Ishikawa (cell line): ENCODE results near the gene SPDYC.
A peak's percentile ranks its signal among the peaks of the same experiment; 100 is the strongest.

Source experiments
- CEBPB ChIP-seq: IDR thresholded peaks from 2 replicates; pipeline ENCODE4 v1.6.1; 2012
- CREB1 ChIP-seq: IDR thresholded peaks from 2 replicates; pipeline ENCODE4 v1.6.1; 2012; ENCODE audit warnings: low read depth
- EGR1 ChIP-seq: IDR thresholded peaks from 2 replicates; pipeline ENCODE4 v1.6.1; 2012
- EP300 ChIP-seq: IDR thresholded peaks from 2 replicates; pipeline ENCODE4 v1.6.1; 2012; ENCODE audit warnings: borderline replicate concordance
- FOXM1 ChIP-seq: IDR thresholded peaks from 2 replicates; pipeline ENCODE4 v1.6.1; 2012; ENCODE audit warnings: low read depth, borderline replicate concordance
- NFIC ChIP-seq: IDR thresholded peaks from 2 replicates; pipeline ENCODE4 v1.6.1; 2012
- RAD21 ChIP-seq: IDR thresholded peaks from 2 replicates; pipeline ENCODE4 v1.6.1; 2012; ENCODE audit warnings: low read depth
- TAF1 ChIP-seq: IDR thresholded peaks from 2 replicates; pipeline ENCODE4 v1.6.1; 2012; ENCODE audit warnings: low read depth, mild to moderate bottlenecking
- TCF12 ChIP-seq: IDR thresholded peaks from 2 replicates; pipeline ENCODE4 v1.6.1; 2012; ENCODE audit warnings: low read depth
- TEAD4 ChIP-seq: IDR thresholded peaks from 2 replicates; pipeline ENCODE4 v1.6.1; 2012
- USF1 ChIP-seq: IDR thresholded peaks from 2 replicates; pipeline ENCODE4 v1.6.1; 2012
- YY1 ChIP-seq: IDR thresholded peaks from 2 replicates; pipeline ENCODE4 v1.6.1; 2012; ENCODE audit warnings: low read depth
- ZBTB7A ChIP-seq: IDR thresholded peaks from 2 replicates; pipeline ENCODE4 v1.6.1; 2012; ENCODE audit warnings: low read depth
- TF ChIP-seq, protein P1 (sequence below): IDR thresholded peaks from 2 replicates; pipeline ENCODE4 v1.6.1; 2012
- TF ChIP-seq, protein P2 (sequence below): IDR thresholded peaks from 2 replicates; pipeline ENCODE4 v1.6.1; 2012; ENCODE audit warnings: low read depth, mild to moderate bottlenecking

Gene SPDYC

GRCh38 chr11:65136515-65137096, 33.4 kb upstream of the SPDYC start:
- TF ChIP-seq FOXM1 (no peak), ZBTB7A (no peak), NFIC (no peak), RAD21 (no peak), CEBPB (no peak), TCF12 (no peak), TEAD4 (no peak), EP300 (no peak), YY1 (no peak), TAF1 (no peak), USF1 (no peak)
- TF ChIP-seq, protein P1, sequence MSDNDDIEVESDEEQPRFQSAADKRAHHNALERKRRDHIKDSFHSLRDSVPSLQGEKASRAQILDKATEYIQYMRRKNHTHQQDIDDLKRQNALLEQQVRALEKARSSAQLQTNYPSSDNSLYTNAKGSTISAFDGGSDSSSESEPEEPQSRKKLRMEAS = no peak

DNA sequence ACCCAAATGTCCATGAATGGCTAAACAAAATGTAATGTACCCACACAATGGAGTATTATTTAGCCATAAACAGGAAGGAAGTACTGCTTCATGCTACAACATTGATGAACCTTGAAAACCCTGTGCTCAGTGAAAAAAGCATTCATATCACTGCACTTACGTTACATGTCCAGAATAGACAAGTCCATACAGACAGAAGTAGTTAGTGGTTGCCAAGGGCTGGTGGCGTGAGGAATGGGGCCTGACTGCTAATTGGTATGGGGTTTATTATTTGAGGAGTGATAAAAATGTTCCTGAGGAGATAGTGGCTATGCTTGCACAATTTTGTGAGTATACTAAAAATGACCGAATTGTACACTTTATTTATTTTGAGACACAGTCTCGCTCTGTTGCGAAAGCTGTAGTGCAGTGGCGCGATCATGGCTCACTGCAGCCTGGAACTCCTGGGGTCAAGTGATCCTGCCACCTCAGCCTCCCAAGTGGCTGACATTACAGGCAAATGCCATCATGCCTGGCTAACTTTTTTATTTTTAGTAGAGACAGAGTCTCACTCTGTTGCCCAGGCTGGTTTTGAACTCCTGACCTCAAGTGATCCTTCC, 28.0 kb upstream of the SPDYC start:
- TF ChIP-seq EP300 (no peak), TAF1 (no peak), FOXM1 (no peak), TEAD4 (no peak), CEBPB (no peak)
- TF ChIP-seq, protein P1 = no peak

DNA sequence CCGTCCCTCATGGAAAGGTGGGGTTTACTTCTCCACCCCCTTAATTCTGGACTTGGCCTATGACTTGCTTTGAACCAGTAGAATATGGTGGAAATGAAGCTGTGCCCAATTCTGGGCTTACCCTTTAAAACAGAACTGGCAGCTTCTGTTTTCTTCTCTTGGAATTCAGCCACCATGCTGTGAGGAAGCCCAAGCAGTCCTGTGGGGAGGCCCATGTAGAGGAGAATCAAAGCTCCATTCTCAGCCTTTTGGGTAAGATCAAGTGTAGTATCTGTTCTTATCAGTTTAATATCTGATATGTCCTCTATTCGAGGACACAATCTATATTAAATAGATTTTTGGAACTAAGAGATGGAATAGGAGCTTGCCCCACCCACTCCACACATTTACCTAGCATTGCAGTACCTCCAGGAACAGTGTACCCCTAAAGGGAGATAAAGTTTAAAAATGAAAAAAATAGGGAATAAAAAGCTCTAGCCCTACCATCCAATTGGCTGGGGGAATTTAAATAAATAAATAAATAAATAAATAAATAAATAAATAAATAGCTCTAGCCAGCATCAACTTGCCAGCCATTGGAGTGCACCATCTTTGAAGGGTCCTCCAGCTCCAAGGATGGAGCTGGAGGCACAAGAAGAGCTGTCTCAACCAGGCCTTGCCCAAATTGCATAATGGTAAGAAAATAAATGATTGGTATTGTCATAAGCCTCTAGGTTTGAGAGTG, 22.5 kb upstream of the SPDYC start:
- no peak for TF ChIP-seq CEBPB
- peak; percentile 22; the same call in 1 of the 2 replicates for TF ChIP-seq YY1
- TF ChIP-seq USF1 = no peak
- TF ChIP-seq RAD21 = no peak
- no peak for TF ChIP-seq TAF1

- TF ChIP-seq TCF12 (no peak), USF1 (no peak), TEAD4 (no peak), TAF1 (no peak), EP300 (no peak), EGR1 (no peak), CEBPB (no peak), ZBTB7A (no peak), RAD21 (no peak), YY1 (no peak), NFIC (no peak), CREB1 (no peak), FOXM1 (no peak)
- TF ChIP-seq, protein P2, sequence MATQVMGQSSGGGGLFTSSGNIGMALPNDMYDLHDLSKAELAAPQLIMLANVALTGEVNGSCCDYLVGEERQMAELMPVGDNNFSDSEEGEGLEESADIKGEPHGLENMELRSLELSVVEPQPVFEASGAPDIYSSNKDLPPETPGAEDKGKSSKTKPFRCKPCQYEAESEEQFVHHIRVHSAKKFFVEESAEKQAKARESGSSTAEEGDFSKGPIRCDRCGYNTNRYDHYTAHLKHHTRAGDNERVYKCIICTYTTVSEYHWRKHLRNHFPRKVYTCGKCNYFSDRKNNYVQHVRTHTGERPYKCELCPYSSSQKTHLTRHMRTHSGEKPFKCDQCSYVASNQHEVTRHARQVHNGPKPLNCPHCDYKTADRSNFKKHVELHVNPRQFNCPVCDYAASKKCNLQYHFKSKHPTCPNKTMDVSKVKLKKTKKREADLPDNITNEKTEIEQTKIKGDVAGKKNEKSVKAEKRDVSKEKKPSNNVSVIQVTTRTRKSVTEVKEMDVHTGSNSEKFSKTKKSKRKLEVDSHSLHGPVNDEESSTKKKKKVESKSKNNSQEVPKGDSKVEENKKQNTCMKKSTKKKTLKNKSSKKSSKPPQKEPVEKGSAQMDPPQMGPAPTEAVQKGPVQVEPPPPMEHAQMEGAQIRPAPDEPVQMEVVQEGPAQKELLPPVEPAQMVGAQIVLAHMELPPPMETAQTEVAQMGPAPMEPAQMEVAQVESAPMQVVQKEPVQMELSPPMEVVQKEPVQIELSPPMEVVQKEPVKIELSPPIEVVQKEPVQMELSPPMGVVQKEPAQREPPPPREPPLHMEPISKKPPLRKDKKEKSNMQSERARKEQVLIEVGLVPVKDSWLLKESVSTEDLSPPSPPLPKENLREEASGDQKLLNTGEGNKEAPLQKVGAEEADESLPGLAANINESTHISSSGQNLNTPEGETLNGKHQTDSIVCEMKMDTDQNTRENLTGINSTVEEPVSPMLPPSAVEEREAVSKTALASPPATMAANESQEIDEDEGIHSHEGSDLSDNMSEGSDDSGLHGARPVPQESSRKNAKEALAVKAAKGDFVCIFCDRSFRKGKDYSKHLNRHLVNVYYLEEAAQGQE = no peak
- TF ChIP-seq, protein P1 = no peak
Observed at GRCh38 chr11:65148657-65149056, 21.4 kb upstream of the SPDYC start.

DNA sequence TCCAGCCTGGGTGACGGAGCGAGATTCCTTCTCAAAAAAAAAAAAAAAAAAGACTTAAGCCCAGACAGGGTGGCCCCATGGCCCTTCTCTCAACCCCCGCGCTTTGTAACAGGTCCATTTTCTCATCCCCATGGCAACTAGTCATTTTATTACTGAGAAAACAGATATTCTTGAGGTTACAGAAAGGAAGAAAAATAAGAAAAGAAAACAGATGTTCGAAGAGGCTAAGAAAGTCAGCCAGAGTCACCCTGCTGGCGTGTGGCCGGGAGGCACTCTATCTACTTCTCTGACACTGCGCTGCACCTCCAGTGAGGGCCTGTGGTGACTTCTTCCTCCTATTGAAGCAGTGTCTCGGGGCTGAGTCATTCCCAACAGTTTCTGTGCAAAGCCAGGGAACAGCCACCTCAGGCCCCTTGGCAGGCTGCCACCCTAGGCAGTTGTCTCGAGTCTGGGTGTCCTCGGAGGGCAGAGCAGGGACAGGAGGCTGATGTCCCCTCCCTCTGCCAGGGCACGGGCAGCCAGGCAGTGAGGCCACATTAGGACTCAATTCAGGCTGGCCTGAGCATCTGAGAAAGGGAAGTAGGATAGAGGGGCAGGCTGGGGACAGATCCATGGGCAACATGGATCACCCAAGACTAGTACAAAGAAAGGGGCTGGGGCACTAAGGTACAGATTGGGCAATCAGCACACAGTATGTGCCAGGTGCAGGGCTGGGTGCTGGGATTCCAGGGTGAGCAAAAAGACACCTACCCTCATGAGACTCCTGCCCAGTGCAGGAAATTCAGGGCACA, 19.3 kb upstream of the SPDYC start:
- peak; percentile 57 for TF ChIP-seq CEBPB
- TF ChIP-seq YY1 = no peak
- peak; percentile 75 for TF ChIP-seq NFIC

GRCh38 chr11:65151331-65151899, 18.6 kb upstream of the SPDYC start:
- no peak for TF ChIP-seq NFIC
- TF ChIP-seq TEAD4 = no peak
- TF ChIP-seq EP300 = no peak
- TF ChIP-seq TCF12 = no peak
- TF ChIP-seq, protein P1 = no peak
- no peak for TF ChIP-seq RAD21
- TF ChIP-seq, protein P2 = no peak
- no peak for TF ChIP-seq TAF1
- TF ChIP-seq FOXM1 = no peak
- TF ChIP-seq CEBPB = no peak
- TF ChIP-seq USF1 = no peak
- no peak for TF ChIP-seq EGR1
